GM23248 (cell line): ENCODE measurements around the gene CRY1. TPM values are rescaled to one million over a fixed set of nuclear protein-coding genes. Genes with fewer than 3 reads are reported as not detected.

Source experiments
- DNase-seq: peaks from one replicate; pipeline ENCODE4 v3.0.0-alpha.2; 2015
- H2AFZ ChIP-seq: fragments of 200-600 bp; sonication (generic); 2 replicates; pipeline ENCODE4 v1.6.1; 2016; ENCODE audit warnings: antibody characterized with exemption
- H3F3A ChIP-seq: fragments of 200-600 bp; sonication (generic); 2 replicates; pipeline ENCODE4 v1.6.1; 2016; ENCODE audit warnings: mild to moderate bottlenecking, antibody characterized with exemption, mixed run types; ENCODE audit not compliant: insufficient read depth
- H3K27ac ChIP-seq: fragments of 200-600 bp; sonication (generic); 2 replicates; pipeline ENCODE4 v1.5.1; 2016; ENCODE audit warnings: mild to moderate bottlenecking
- H3K27me3 ChIP-seq: fragments of 200-600 bp; sonication (generic); replicated peaks from 2 replicates; pipeline ENCODE4 v1.6.1; 2016; ENCODE audit warnings: mild to moderate bottlenecking; ENCODE audit not compliant: insufficient read depth
- H3K36me3 ChIP-seq: fragments of 200-600 bp; sonication (generic); 2 replicates; pipeline ENCODE4 v1.6.1; 2016; ENCODE audit warnings: low read depth, mild to moderate bottlenecking
- H3K4me1 ChIP-seq: fragments of 200-600 bp; sonication (generic); 2 replicates; pipeline ENCODE4 v1.6.1; 2016; ENCODE audit warnings: mild to moderate bottlenecking; ENCODE audit not compliant: insufficient read depth
- H3K4me2 ChIP-seq: fragments of 200-600 bp; sonication (generic); one replicate; pipeline ENCODE4 v1.6.1; 2016; ENCODE audit warnings: mild to moderate bottlenecking; ENCODE audit not compliant: unreplicated experiment
- H3K4me3 ChIP-seq: fragments of 200-600 bp; sonication (generic); 2 replicates; pipeline ENCODE4 v1.5.1; 2016; ENCODE audit warnings: mild to moderate bottlenecking
- H3K79me2 ChIP-seq: fragments of 200-600 bp; sonication (generic); 2 replicates; pipeline ENCODE4 v1.6.1; 2016; ENCODE audit warnings: mild to moderate bottlenecking; ENCODE audit not compliant: insufficient read depth
- H3K9ac ChIP-seq: fragments of 200-600 bp; sonication (generic); 2 replicates; pipeline ENCODE4 v1.6.1; 2016; ENCODE audit warnings: mild to moderate bottlenecking
- H3K9me2 ChIP-seq: fragments of 200-600 bp; sonication (generic); 2 replicates; pipeline ENCODE4 v1.6.1; 2016; ENCODE audit warnings: mixed run types, mild to moderate bottlenecking, moderate library complexity; ENCODE audit not compliant: insufficient read depth
- H3K9me3 ChIP-seq: fragments of 200-600 bp; sonication (generic); one replicate; pipeline ENCODE4 v1.6.1; 2017; ENCODE audit warnings: low read depth
- H4K20me1 ChIP-seq: fragments of 200-600 bp; sonication (generic); 2 replicates; pipeline ENCODE4 v1.6.0; 2016; ENCODE audit not compliant: insufficient read depth
- EZH2 ChIP-seq: fragments of 200-600 bp; sonication (generic); IDR thresholded peaks from 2 replicates; pipeline ENCODE4 v1.6.1; 2018; ENCODE audit warnings: antibody characterized with exemption, mild to moderate bottlenecking; ENCODE audit not compliant: insufficient read depth, poor library complexity, severe bottlenecking
- EZH2phosphoT487 ChIP-seq: fragments of 200-600 bp; sonication (generic); IDR thresholded peaks from 2 replicates; pipeline ENCODE4 v1.6.1; 2018; ENCODE audit warnings: antibody characterized with exemption, moderate library complexity, mild to moderate bottlenecking, low read depth; ENCODE audit not compliant: insufficient read depth
- WGBS, 2 experiments: methylation state at CpG; one replicate each; pipeline ENCODE4 v1.1.6; 2015 to 2017; ENCODE audit warnings: low lambda C conversion rate in 2 of 2, low coverage in 1 of 2; ENCODE audit errors: missing lambda C conversion rate in 2 of 2; 5-methylcytosine and 5-hydroxymethylcytosine counted together
- in situ Hi-C: fragments of 300-500 bp; cut with MboI; formaldehyde crosslinking; loops from 2 replicates; pipeline ENCODE4 v1.15.0; 2020
- polyA plus RNA-seq: library from polyadenylated mRNA; unstranded; fragments of >200 nt; fragmentation: Nextera tagmentation; extraction: Ambion mirVana; gene quantifications from 2 replicates; pipeline ENCODE4 v1.2.1, GENCODE V29; 2016
- total RNA-seq: library from RNA; depleted of rRNA; stranded (reverse); fragments of >200 nt; shearing (Covaris generic); gene quantifications from 2 replicates; pipeline ENCODE4 v1.2.3, GENCODE V29; 2014

CRY1 gene
- total and polyA plus RNA-seq, 2 experiments from 2014 or later: 13.6 to 14.8 TPM

DNA sequence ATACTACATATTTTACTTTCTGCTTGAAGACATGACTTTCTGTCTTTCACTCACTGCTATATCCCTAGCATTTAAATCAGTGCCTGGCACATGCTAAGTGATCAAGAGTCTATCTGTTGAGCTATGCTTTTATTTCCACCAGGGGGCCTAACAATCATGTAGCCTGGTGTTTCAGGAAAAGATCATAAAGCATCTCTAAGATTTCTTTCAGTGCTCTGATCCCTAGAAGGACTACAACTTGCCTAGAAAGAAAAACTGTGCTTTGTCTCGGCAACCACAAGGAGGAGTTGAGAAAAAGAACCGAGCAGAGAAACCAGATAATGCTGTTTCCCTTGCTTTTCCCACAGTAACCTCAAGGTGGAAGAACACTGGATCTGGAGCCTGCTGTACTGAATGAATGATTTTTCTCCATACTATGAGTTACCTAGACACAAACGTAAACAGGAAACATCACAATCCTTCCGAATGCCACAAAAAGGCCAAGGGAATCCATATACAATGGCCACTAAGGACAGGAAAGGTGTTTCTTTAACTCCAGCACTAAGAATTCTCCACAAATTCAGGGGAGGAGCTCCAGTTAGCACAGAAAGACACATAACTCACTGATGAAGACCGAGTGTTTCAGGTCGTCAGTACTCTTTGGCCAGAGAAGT lies 1.2 kb downstream of the CRY1 start:
- Histone ChIP-seq H3F3A (peaks cover 22% of the 10 kb centered on the region), H3K4me1 (peaks cover 19% of the 10 kb centered on the region), H4K20me1 (no peaks in the 10 kb centered on the region), H3K9me3 (no peaks in the 10 kb centered on the region), H3K9me2 (no peaks in the 10 kb centered on the region), H2AFZ (peak overlapping the region; percentile 94), H3K27ac (peak overlapping the region; percentile 91), H3K9ac (peak overlapping the region; percentile 92), H3K4me2 (peak overlapping the region; percentile 85), H3K27me3 (no peaks in the 10 kb centered on the region), H3K4me3 (peak overlapping the region; percentile 85), H3K36me3 (no peaks in the 10 kb centered on the region), H3K79me2 (peaks cover 38% of the 10 kb centered on the region)
- in situ Hi-C loops: no loop called here
- WGBS, 2 experiments: 0 to 3% methylated on average over 6 of the region's 6 CpGs
- peak; percentile 95 for DNase-seq
- no peak for TF ChIP-seq EZH2
- TF ChIP-seq EZH2phosphoT487: no peak

DNA sequence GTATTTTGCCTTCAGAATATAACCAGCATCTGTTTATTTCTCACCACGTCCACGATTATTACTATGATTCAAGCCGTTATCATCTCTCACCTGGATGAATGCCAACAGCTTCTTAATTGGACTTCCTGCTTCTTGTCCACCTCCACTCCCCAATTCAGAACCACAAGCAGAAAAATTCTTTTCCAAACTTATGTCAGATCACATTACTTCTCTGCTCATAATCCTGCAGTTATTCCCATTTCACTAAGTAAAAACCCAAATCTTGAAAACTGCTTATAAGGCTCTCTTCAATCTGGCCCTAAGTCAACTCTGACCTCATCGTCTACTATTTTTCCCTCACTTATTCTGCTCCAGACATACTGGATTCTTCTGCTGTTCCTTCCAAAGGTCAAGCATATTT lies 2.0 kb downstream of the CRY1 start:
- Histone ChIP-seq H3K4me1 (peaks cover 19% of the 10 kb centered on the region), H3K9me3 (no peaks in the 10 kb centered on the region), H3K27me3 (no peaks in the 10 kb centered on the region), H3K9ac (peak overlapping the region; percentile 92; the same call in 1 of the 2 replicates), H3K4me2 (peak overlapping the region; percentile 85), H3K79me2 (peaks cover 45% of the 10 kb centered on the region), H3K36me3 (no peaks in the 10 kb centered on the region), H3K9me2 (no peaks in the 10 kb centered on the region), H4K20me1 (no peaks in the 10 kb centered on the region), H3K27ac (peak overlapping the region; percentile 91), H3F3A (peaks cover 22% of the 10 kb centered on the region), H2AFZ (no peak overlapping the region; the same call in 1 of the 2 replicates), H3K4me3 (peak overlapping the region; percentile 85)
- peak; percentile 81 for DNase-seq
- no peak for TF ChIP-seq EZH2phosphoT487
- no peak for TF ChIP-seq EZH2
- WGBS, 2 experiments: 0 to 1% methylated on average over 4 of the region's 4 CpGs
- in situ Hi-C loops: no loop called here

DNA sequence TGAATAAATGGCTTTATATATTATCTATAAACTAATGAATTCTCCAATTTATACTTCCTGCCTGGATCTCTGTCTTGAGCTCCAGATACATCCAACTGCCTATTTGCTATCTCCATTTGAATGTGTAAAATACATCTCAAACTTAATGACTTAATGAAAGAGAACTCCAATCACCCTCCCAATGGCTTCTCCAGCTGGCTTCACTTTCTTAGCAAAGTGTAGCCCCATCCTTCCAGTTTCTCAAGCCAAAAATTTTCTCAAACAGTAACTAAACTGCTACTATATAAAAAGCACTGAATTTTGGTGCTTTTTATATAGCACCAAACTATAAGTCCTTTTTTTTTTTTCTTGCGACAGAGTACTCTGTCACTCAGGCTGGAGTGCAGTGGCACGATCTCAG lies 2.6 kb downstream of the CRY1 start:
- H3K79me2 ChIP-seq: peaks cover 50% of the 10 kb centered on the region

DNA sequence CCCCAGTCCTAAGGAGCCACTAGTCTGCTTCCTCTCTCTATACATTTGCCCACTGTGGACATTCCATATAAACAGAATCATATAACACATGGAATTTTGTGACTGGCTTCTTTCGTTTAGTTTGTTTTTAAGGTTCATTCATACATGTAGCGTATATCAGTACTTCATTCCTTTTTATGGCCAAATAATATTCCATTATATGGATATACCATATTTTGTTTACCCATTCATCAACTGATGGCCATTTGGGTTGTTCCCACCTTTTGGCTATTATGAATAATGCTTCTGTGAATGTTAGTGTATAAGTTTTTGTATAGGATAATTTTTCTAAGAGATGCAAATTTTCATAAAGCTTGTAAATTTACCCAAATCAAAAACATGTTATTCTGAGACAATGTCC lies 4.4 kb downstream of the CRY1 start:
- TF ChIP-seq EZH2 (no peak), EZH2phosphoT487 (no peak)
- no peak overlapping the region for H3K9ac ChIP-seq
- no peak overlapping the region for H3K4me3 ChIP-seq
- WGBS, 2 experiments: 93 to 95% methylated on average over 2 of the region's 2 CpGs
- H3K27ac ChIP-seq: no peak overlapping the region
- no peaks in the 10 kb centered on the region for H3K9me2 ChIP-seq
- H3K4me1 ChIP-seq: peaks cover 12% of the 10 kb centered on the region
- no peaks in the 10 kb centered on the region for H3K9me3 ChIP-seq
- peaks cover 19% of the 10 kb centered on the region for H3F3A ChIP-seq
- no peaks in the 10 kb centered on the region for H4K20me1 ChIP-seq
- H3K4me2 ChIP-seq: no peak overlapping the region
- H3K27me3 ChIP-seq: no peaks in the 10 kb centered on the region
- H3K79me2 ChIP-seq: peaks cover 67% of the 10 kb centered on the region
- no peak overlapping the region for H2AFZ ChIP-seq
- no peak for DNase-seq
- no peaks in the 10 kb centered on the region for H3K36me3 ChIP-seq
- in situ Hi-C loops: no loop called here

More for the DNA sequence above, 2.6 kb downstream of the CRY1 start:
- H3F3A ChIP-seq: peaks cover 22% of the 10 kb centered on the region
- no peaks in the 10 kb centered on the region for H3K27me3 ChIP-seq
- H3K36me3 ChIP-seq: no peaks in the 10 kb centered on the region
- no peak overlapping the region for H2AFZ ChIP-seq
- H3K4me3 ChIP-seq: 0 out of 2 replicates have a peak overlapping the region, but pooled peaks have one; percentile 85
- WGBS, 2 experiments: 96 to 97% methylated on average over 2 of the region's 2 CpGs
- no peaks in the 10 kb centered on the region for H3K9me3 ChIP-seq
- no peaks in the 10 kb centered on the region for H3K9me2 ChIP-seq
- peak overlapping the region; percentile 85 for H3K4me2 ChIP-seq
- no peak for DNase-seq
- no peak for TF ChIP-seq EZH2phosphoT487
- no peak for TF ChIP-seq EZH2
- H3K9ac ChIP-seq: no peak overlapping the region
- H4K20me1 ChIP-seq: no peaks in the 10 kb centered on the region
- in situ Hi-C loops: no loop called here
- H3K27ac ChIP-seq: peak overlapping the region; percentile 91; the same call in 1 of the 2 replicates
- H3K4me1 ChIP-seq: peaks cover 19% of the 10 kb centered on the region
